Stimulated activated memory B cell treated with anti-CD40 and anti-IgM and Interleukin-4, amounts not matched to agents 10 μg/mL and 1 μg/mL and 100 μg/mL, for 72 hours (primary cell): ENCODE data around the gene AHI1.

ENCODE experiments used
- ATAC-seq: fragments of 150-1000 bp; cut with Tn5 transposase; 2 replicates; pipeline ENCODE4 v1.10.0; 2021
- H3K27ac Mint-ChIP-seq: one replicate; pipeline ENCODE4 v1.8.0; 2022; ENCODE audit warnings: mild to moderate bottlenecking, mixed read lengths
- H3K27me3 Mint-ChIP-seq: one replicate; pipeline ENCODE4 v1.8.0; 2022; ENCODE audit warnings: mixed read lengths
- H3K36me3 Mint-ChIP-seq: one replicate; pipeline ENCODE4 v1.8.0; 2022; ENCODE audit warnings: mixed read lengths
- H3K4me1 Mint-ChIP-seq: one replicate; pipeline ENCODE4 v1.8.0; 2022; ENCODE audit warnings: mixed read lengths
- H3K4me3 Mint-ChIP-seq: one replicate; pipeline ENCODE4 v1.8.0; 2022; ENCODE audit warnings: mild to moderate bottlenecking, moderate library complexity, mixed read lengths
- H3K9me3 Mint-ChIP-seq: one replicate; pipeline ENCODE4 v1.8.0; 2022; ENCODE audit warnings: mixed read lengths

The AHI1 gene

DNA sequence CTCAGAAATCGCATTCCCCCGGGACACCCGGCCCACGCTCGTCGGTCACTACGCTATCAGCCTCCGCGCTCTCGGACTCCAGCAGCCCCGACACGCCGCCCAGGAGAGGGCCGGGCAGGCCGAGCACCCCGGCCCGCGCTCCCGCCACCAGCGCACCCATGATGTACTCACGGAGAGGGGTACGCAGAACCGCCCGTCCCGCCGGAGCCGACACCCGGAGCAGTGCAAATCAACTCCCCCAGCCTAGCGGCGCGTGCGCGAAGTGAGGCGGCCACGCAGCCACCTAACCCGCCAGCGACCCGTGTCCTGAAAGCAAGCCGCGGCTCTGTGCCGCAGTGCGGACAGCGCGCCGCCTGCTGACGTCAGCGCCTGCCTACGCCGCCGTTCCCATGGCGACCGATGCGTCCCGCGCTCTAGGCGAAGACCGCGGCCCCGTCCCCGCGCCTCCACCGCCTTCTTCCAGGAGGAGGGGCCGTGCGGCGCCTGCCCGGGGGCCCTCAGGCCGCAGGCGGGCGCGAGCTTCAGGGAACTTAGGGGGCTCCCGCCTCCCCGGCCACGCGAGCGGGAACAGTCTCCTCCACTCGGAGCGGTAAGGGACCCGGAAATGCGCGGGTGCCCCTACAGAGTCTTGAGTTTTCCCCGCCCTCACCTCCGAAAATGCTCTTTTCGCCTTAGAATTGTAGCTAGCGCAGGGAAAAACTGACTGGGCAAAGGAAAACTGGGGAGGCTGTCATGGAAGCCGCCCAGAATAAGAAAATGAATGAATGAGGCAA is at the start of gene AHI1:
Gene AHI1 (minus strand): TSS at position 329 of the 773 bp plus-strand sequence. CDS start 5,503 bp downstream, outside the sequence.
- Mint-ChIP-seq H3K9me3 (no peaks in the 10 kb centered on the region), H3K4me3 (no peak within 1 kb of the TSS), H3K27me3 (no peaks in the 10 kb centered on the region), H3K27ac (no peak within 1 kb of the TSS), H3K4me1 (peaks cover 6% of the 10 kb centered on the region), H3K36me3 (peaks cover 18% of the 10 kb centered on the region)
- peak; percentile 96 for ATAC-seq

DNA sequence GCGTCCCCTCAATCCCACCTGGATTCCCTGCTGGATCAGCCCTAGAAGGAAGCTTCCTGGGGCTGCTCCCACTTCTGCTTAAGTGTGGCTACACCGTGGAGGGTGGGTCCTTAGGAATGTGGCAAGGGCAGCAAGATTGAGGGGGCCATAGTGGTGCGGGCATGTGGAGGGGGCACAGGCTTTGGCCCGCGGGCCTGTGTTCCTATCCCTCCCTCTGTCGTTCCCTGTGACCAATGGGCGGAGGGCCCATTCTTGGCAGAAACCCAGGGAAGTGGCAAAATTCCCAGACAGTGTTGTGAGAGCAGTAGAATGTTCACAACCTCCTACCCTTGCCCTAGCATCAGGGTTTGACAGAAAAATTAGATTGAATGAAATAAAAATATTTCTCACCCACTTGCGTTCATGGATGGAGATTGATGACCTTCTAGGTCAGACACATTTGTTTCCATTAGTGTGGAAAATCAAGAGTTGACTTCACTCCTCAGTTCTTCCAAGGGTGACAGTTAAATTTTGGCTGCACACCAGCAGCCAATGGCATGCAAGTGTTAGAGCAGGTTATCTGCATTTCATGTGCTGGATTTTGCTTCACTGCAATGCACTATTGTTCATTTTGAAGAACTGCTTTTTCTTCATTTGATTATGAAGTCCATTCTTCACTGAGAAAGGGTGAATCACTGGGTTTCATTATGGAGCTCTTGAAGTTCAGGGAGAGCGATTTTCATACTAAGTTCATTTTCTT is 49.3 kb upstream of the AHI1 start:
- peaks cover 22% of the 10 kb centered on the region for H3K27me3 Mint-ChIP-seq
- H3K4me1 Mint-ChIP-seq: no peaks in the 10 kb centered on the region
- H3K27ac Mint-ChIP-seq: no peak overlapping the region
- no peak overlapping the region for H3K4me3 Mint-ChIP-seq
- ATAC-seq: no peak
- H3K36me3 Mint-ChIP-seq: no peaks in the 10 kb centered on the region
- H3K9me3 Mint-ChIP-seq: peaks cover 2% of the 10 kb centered on the region

DNA sequence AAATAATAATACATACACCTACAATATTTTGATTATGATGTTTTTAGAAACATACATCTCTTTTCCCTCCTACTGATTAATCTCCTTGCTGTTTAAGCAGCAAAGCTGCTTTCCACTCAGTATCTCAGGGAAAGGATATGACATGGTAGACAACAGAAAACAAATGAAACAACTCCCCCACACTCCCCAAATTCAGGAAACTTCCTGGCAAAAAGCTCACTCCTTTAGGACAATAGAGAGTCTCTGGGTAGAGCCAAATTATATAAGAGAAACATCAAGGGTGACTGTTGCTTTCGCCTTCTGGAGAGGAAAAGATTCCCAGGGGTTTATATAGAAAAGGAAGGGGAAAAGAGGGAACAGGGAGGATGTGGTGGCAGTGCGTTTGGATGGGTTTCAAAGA is 48.7 kb upstream of the AHI1 start:
- no peak for ATAC-seq
- Mint-ChIP-seq H3K27me3 (peaks cover 29% of the 10 kb centered on the region), H3K36me3 (no peaks in the 10 kb centered on the region), H3K4me1 (no peaks in the 10 kb centered on the region), H3K4me3 (no peak overlapping the region), H3K9me3 (peaks cover 2% of the 10 kb centered on the region), H3K27ac (no peak overlapping the region)

DNA sequence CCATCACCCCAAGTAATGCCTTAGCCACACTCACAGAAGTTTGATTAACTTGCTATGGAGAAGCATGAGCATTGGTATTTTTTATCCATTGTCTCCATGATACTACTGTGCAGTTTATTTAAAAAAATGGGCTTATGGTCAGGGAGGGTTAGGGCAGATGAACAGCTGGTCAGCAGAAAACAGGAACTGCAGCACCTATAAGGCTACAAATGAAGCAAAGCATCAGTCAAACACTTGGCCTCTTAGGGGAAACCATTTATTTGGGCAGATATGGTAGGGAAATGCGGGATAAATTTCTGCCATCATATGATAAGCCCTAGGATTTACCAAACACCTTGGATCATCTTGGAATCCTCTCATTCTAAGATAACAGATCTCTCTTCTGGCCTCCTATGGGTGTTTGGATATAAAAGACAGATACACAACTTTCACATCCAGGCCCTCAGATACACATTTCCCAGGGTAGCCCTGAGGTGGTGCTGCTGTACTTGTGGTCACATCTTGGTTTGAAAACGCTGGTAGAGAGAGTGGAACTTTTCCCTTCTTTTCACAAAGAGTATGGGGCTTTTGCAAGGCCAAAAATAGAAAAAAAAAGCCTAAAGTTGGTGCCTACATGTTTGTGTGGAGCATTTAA is 42.8 kb upstream of the AHI1 start:
- ATAC-seq: no peak
- no peaks in the 10 kb centered on the region for H3K36me3 Mint-ChIP-seq
- H3K4me3 Mint-ChIP-seq: no peak overlapping the region
- peaks cover 2% of the 10 kb centered on the region for H3K9me3 Mint-ChIP-seq
- H3K27ac Mint-ChIP-seq: no peak overlapping the region
- no peaks in the 10 kb centered on the region for H3K4me1 Mint-ChIP-seq
- peaks cover 52% of the 10 kb centered on the region for H3K27me3 Mint-ChIP-seq

DNA sequence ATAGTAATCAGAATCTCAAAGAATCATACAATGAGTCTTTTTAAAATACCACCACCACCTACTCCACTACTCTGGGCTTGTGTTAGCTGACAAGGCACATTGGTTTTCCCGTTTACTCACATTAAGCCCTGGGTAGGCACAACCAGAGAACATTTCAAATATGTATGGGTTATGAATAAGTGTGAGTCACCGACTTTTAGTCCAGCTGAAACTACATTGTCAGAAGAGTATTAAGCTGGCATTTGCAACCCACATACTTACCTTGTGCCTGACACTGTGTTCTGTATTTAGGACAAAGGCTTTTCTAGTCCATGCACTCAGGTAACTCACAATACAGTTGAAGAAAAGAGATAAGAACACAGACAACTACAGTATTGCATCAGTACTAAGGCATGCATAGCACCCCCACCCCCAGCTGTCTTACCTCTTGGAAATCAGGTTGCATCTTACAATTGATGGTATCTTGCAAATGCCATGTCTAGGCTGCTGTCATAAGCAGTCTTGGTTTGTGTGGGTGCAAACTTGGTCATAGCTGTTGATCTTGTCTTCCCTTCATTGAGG is 40.3 kb upstream of the AHI1 start:
- peak; percentile 34 for ATAC-seq
- Mint-ChIP-seq H3K36me3 (no peaks in the 10 kb centered on the region), H3K4me3 (no peak overlapping the region), H3K27me3 (peaks cover 39% of the 10 kb centered on the region), H3K4me1 (no peaks in the 10 kb centered on the region), H3K27ac (no peak overlapping the region), H3K9me3 (no peaks in the 10 kb centered on the region)

DNA sequence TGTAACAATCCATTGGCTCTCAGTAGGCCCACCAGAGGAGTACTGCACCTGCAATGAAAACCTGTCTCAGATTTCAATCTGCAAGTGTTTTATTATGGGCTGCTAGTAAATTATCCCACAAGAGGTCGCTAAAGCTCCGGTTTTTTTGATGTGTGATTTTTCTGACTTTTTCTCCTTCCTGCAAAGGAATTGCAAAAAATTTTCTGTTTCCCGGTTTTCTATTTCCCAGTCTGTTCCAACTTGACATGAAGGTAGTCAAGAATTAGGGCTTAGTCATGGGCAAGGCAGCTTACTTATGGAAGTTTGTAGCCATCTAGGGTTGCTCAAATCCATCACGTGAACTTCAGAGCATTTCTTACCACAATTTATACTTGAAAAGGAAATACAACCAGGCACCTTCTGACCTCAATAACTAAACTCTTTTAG is 38.5 kb upstream of the AHI1 start:
- H3K4me3 Mint-ChIP-seq: no peak overlapping the region
- H3K36me3 Mint-ChIP-seq: no peaks in the 10 kb centered on the region
- no peaks in the 10 kb centered on the region for H3K9me3 Mint-ChIP-seq
- H3K27ac Mint-ChIP-seq: no peak overlapping the region
- H3K4me1 Mint-ChIP-seq: no peaks in the 10 kb centered on the region
- peaks cover 21% of the 10 kb centered on the region for H3K27me3 Mint-ChIP-seq
- ATAC-seq: no peak

DNA sequence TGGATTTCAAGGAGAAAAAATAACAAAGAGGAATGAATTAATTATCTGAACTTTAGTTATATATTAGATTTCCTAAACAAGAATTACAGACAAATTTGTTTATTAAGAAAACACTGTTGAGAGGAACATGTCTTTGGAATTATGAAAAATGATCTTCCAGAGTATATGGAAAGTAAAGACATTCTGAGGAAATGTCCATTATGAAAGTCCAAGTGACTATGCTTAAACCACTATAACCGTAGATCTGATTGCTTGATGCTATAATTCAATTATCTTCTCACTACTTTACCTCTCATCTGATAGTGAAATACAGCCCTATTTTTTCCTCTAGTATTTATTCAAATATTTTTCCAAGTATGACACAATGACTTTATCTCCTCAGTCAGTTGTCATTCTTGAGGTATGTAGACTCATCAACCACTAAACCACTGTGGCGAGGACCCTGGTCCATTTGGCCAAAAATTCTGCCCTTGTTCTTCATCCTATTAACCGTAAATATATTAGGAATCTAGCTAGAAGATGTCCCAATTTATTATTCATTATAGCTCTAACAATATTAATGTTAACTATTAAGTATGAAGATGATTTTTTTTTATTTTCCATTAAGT is 37.3 kb upstream of the AHI1 start:
- Mint-ChIP-seq H3K27ac (no peak overlapping the region), H3K4me3 (no peak overlapping the region), H3K9me3 (no peaks in the 10 kb centered on the region), H3K4me1 (no peaks in the 10 kb centered on the region), H3K36me3 (no peaks in the 10 kb centered on the region), H3K27me3 (peaks cover 10% of the 10 kb centered on the region)
- no peak for ATAC-seq

DNA sequence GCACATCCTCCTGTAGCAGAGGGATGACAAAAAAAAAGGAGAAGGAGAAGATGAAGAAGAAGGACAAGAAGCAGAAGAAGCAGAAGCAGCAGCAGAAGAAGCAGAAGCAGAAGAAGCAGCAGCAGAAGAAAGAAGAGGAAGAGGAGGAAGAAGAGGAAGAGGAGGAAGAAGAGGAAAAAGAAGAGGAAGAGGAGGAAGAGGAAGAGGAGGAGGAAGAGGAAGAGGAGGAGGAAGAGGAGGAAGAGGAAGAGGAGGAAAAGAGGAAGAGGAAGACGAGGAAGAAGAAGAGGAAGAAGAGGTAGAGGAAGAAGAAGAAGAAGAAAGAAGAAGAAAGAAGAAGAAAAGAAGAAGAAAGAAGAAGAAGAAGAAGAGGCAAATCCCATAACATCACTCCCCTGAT is 35.0 kb upstream of the AHI1 start:
- no peak overlapping the region for H3K4me3 Mint-ChIP-seq
- H3K9me3 Mint-ChIP-seq: no peaks in the 10 kb centered on the region

DNA sequence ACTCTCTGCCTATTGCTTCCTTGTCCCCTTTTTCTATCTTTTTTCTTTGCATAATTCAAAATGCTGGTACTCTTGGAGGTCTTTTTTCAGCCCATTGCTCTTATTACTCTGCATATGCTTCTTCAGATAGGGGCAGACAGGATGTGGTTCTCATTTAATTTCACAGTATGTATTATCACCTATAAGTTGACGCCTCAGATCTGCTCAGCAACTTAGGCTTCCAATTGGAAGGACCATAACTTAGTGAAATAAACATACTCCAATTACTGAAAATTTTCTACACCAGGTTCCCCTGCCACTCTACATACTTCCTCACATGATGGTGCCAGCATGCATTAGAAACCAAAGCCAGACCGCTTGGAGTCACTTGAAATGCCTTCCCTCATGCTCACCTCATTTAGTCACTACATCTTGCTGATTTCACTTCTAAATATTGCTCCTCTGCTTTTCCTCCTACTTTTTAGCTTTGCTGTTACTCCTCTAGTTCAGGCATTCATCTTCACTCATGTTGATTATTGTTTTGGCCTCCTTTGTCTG is 34.5 kb upstream of the AHI1 start:
- no peaks in the 10 kb centered on the region for H3K4me1 Mint-ChIP-seq
- H3K36me3 Mint-ChIP-seq: no peaks in the 10 kb centered on the region
- H3K4me3 Mint-ChIP-seq: no peak overlapping the region
- H3K9me3 Mint-ChIP-seq: no peaks in the 10 kb centered on the region
- no peaks in the 10 kb centered on the region for H3K27me3 Mint-ChIP-seq
- no peak overlapping the region for H3K27ac Mint-ChIP-seq
- no peak for ATAC-seq

More for the DNA sequence above, 35.0 kb upstream of the AHI1 start:
- H3K36me3 Mint-ChIP-seq: no peaks in the 10 kb centered on the region
- H3K27me3 Mint-ChIP-seq: no peaks in the 10 kb centered on the region
- no peak for ATAC-seq
- no peak overlapping the region for H3K27ac Mint-ChIP-seq
- H3K4me1 Mint-ChIP-seq: no peaks in the 10 kb centered on the region

DNA sequence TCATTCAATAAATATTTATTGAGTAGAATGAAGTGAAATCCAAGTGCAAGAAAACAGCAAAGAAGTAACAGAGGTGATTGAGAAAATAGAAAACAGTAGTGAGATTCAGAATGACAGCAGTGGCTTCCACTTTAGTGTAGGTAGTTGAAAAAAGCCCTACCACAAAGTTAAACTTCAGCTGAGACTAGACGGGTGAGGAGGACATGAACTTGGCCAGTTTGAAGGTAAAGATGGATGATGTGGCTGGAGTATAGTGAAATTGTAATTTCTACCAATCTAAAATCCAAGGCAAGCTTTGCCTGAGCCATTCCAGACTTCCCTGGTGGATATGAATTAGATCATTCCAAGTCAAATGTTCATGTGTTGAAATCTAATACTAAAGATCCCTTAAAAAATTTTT is 32.6 kb upstream of the AHI1 start:
- Mint-ChIP-seq H3K36me3 (no peaks in the 10 kb centered on the region), H3K27ac (no peak overlapping the region), H3K9me3 (no peaks in the 10 kb centered on the region), H3K27me3 (no peaks in the 10 kb centered on the region), H3K4me1 (no peaks in the 10 kb centered on the region), H3K4me3 (no peak overlapping the region)
- no peak for ATAC-seq

DNA sequence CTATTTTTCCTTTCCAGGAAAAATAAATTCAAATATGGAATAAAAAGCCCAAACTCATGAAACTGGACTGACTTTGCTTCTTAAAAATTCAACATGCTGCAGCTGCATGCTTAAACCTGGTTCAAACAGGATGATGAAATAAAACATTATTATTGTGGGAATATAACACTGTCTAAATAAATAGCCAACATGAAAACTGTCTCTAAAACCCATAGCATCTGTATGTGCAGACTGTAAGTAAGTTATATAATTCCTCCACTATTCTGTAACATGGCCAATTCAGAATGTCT is 30.4 kb upstream of the AHI1 start:
- no peaks in the 10 kb centered on the region for H3K9me3 Mint-ChIP-seq
- H3K4me1 Mint-ChIP-seq: no peaks in the 10 kb centered on the region
- no peaks in the 10 kb centered on the region for H3K36me3 Mint-ChIP-seq
- no peak for ATAC-seq
- no peak overlapping the region for H3K4me3 Mint-ChIP-seq
- no peak overlapping the region for H3K27ac Mint-ChIP-seq
- H3K27me3 Mint-ChIP-seq: no peaks in the 10 kb centered on the region

DNA sequence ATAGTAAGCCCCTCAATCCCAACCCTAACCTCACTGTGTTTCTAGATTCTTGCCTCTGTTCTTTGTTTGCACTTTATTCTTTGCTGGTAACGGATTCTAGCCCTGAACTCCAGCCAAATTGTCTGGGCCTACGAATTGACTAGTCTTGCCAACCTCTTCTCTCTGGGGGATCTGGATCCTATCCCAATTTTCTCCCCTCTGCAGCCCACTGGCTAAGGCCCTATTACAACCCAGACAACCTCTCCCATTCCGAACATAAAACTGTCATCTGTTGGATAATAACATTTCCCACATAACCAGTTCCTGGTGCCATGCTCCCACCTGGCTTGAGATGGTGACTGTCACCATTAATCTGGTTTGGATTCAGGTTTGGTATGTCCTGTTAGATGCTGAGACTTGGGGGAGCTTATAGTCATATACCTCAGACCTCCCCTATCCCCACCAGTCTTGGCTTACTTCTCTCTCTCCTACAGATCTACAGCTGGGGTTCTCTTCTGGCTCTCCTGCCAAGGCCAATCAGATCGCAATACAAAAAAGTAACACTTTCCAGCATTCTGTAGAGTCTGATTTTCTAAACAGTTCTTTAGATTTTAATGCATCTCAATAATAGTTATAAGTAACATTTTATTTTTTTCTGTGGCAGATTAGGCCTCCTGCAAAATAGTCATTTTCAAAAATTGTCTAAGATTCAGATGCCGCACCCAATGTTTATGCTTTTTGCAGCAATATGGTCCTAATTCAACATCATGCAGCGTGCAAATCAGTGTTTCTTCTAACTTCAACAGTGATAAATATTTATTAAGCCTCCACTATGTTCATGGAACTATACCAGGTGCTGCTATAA is 29.8 kb upstream of the AHI1 start:
- H3K36me3 Mint-ChIP-seq: no peaks in the 10 kb centered on the region
- no peak overlapping the region for H3K4me3 Mint-ChIP-seq
- no peaks in the 10 kb centered on the region for H3K4me1 Mint-ChIP-seq
- no peak overlapping the region for H3K27ac Mint-ChIP-seq
- H3K27me3 Mint-ChIP-seq: no peaks in the 10 kb centered on the region
- H3K9me3 Mint-ChIP-seq: no peaks in the 10 kb centered on the region
- no peak for ATAC-seq

DNA sequence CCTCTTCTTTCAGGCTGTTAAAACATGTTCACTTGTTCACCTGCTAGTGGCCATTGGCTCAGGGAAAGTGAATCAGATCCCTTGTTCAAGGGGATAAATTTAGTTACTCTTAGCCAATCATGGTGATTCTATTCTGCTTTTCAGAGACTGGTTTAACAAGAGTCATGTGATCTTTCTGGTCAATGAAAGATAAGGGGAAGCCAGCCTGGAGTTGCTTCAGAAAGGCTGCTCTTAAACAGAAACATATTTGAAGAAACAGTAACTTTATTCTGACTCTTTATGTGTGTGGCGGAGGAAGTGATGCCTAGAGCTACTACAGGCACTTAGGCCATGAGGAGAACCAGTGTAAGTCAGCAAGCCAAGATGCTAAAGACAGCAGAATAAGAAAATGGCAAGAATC is 28.1 kb upstream of the AHI1 start:
- Mint-ChIP-seq H3K4me3 (no peak overlapping the region), H3K27ac (no peak overlapping the region), H3K36me3 (no peaks in the 10 kb centered on the region), H3K4me1 (no peaks in the 10 kb centered on the region), H3K27me3 (no peaks in the 10 kb centered on the region), H3K9me3 (no peaks in the 10 kb centered on the region)
- ATAC-seq: no peak

DNA sequence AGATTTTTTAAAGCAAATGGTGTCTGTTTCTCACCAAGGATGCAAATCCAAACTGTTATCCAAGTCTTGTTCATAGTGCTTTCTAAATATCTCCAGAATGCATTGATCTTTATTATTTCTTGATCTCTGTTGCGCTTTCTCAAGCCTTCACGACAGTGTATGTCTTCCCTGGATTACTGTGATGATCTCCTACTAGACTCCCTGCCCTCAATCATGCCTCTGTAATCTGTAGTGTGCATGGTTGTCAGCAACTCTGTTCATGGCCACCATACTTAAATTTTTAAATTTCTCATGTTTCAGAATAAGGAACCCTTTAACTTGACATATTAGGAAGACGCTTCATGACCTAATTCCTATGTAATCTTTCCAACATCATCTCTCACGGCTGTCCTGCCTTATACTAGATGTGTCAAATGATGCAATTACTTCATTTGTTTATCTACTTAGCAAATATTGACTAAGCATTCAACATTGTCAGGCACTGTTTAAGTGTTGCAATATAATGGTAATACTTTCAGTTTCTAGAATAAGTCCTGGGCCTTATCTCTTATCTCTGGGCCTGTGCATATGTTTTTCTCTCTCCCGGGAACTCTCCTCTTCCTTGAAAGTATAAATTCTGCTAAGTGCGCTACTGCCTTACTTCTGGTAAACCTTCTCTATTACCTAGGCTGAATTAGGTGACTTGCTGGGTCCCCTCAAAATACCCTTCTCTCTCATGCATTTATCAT is 25.6 kb upstream of the AHI1 start:
- no peak overlapping the region for H3K4me3 Mint-ChIP-seq
- ATAC-seq: no peak
- H3K9me3 Mint-ChIP-seq: peaks cover 4% of the 10 kb centered on the region
- H3K27me3 Mint-ChIP-seq: no peaks in the 10 kb centered on the region
- H3K27ac Mint-ChIP-seq: no peak overlapping the region
- no peaks in the 10 kb centered on the region for H3K4me1 Mint-ChIP-seq
- no peaks in the 10 kb centered on the region for H3K36me3 Mint-ChIP-seq
